GM12801 (cell line): ENCODE results near the gene IL12RB1.

ENCODE experiments used
- TF ChIP-seq, protein P1 (sequence below): IDR thresholded peaks from one replicate; pipeline ENCODE4 v1.5.1; 2011; ENCODE audit warnings: control low read depth; ENCODE audit not compliant: insufficient read length; ENCODE audit errors: extremely low read depth

The IL12RB1 gene

DNA sequence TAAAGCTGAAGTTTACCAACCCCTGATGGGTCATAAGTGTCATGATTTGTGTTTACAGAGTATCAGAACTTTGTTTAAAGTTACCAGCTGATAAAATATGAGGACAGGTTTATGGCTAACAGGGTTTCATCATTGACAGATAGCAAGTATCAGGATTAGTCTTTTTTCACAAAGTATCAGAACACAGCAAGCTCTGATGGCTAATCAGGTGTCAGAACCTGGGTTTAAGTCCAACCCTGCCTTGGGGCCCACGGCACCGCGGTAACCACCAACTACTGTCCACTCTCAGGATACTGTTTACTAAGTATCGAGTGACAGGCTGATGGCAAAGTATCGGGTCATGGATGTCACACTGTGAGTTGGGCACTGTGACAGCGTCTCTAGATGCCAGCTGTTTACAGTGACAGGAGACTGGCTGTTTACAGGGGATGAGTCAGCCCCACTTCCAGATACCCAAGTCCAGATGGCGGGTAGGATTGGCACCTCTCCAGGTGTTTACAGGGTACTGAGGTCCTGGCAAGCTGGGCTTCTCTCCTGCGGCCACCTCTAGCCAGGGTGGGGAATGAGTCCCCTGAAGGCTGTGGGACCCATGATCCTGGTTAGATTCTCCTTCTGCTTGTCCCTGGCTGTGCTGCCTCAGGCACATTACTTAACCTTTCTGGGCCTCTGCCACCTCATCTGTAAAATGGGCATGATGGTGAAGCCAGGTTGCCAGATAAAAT lies 57.0 kb downstream of the IL12RB1 start:
- TF ChIP-seq, protein P1, sequence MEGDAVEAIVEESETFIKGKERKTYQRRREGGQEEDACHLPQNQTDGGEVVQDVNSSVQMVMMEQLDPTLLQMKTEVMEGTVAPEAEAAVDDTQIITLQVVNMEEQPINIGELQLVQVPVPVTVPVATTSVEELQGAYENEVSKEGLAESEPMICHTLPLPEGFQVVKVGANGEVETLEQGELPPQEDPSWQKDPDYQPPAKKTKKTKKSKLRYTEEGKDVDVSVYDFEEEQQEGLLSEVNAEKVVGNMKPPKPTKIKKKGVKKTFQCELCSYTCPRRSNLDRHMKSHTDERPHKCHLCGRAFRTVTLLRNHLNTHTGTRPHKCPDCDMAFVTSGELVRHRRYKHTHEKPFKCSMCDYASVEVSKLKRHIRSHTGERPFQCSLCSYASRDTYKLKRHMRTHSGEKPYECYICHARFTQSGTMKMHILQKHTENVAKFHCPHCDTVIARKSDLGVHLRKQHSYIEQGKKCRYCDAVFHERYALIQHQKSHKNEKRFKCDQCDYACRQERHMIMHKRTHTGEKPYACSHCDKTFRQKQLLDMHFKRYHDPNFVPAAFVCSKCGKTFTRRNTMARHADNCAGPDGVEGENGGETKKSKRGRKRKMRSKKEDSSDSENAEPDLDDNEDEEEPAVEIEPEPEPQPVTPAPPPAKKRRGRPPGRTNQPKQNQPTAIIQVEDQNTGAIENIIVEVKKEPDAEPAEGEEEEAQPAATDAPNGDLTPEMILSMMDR, result no peak

DNA sequence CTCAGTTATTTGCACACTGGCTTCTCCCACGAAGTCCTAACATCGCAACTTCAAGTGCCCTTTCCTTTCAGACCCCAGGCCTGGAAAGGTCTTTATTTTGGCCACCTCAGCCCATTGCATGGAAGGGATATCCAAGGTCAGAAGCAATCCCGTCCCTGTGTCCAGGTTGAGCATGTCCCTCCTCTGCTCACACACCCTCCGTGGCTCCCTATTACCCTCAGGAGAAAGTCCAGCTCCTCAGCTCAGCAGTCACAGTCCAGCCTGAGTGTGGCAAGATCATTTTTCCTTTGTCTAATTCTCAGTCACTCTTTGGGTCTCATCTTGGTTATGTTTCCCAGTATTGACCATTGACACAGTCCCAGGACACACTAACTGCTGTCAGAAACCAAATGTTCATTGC lies 59.6 kb downstream of the IL12RB1 start:
- TF ChIP-seq, protein P1, result no peak

DNA sequence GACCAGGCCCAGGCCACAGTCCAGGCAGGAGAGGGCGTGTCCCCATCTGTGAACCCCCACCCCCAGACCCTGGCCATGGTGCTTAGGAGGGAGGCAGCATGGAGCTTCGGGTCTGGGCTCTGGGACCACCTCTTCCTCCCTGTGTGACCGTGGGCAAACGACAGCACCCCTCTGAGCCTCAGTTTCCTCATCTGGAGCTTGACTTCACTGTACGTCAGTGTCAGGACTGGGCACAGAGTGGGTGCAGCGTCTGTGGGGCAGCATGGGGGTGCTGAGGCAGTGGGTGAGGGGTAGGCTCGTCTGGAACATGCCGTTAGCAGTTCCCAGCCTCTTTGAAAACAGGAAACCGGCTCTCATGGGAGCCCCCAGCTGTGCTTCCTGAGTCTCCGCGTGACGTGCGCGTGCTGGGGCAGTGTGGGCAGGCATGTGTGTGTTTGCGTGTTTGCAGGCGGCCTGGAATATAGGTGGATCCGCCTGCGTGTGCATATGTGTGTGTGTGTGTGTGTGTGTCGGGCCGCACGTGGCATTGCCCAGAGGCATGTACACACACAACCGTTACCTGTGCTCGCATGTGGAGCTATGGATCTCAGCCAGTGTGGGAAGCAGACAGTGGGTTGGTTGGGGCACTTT lies 63.0 kb downstream of the IL12RB1 start:
- TF ChIP-seq, protein P1, result no peak

DNA sequence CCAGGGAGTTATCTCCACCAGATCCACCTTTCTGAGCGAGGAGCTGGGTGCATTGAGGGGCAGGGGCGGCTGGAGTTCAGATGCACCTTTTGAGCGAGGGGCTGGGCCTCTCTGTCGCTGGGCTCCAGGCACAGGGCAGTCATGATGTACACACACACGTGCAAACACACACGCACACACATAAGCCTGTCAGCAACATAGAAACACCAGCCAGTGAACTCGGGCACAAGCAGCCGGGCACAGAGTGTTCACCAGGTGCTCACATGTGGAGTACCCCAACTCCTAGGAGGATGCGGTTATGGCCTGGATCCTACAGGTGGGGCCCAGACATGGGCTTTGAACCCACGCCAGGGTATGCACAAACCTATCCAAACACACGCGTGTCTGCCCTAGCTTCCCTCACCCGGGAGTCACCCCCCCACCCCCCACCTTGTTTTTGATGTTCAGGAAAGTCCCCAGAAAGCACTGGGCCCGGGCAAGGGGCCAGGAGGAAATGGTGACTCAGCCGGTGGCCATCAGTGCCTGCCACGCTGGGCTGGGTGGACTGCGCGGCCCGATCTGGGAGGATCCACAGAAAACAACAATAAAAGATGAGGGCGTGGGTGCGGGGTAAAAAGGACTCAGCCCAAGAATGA lies 65.5 kb downstream of the IL12RB1 start:
- TF ChIP-seq, protein P1, result no peak

DNA sequence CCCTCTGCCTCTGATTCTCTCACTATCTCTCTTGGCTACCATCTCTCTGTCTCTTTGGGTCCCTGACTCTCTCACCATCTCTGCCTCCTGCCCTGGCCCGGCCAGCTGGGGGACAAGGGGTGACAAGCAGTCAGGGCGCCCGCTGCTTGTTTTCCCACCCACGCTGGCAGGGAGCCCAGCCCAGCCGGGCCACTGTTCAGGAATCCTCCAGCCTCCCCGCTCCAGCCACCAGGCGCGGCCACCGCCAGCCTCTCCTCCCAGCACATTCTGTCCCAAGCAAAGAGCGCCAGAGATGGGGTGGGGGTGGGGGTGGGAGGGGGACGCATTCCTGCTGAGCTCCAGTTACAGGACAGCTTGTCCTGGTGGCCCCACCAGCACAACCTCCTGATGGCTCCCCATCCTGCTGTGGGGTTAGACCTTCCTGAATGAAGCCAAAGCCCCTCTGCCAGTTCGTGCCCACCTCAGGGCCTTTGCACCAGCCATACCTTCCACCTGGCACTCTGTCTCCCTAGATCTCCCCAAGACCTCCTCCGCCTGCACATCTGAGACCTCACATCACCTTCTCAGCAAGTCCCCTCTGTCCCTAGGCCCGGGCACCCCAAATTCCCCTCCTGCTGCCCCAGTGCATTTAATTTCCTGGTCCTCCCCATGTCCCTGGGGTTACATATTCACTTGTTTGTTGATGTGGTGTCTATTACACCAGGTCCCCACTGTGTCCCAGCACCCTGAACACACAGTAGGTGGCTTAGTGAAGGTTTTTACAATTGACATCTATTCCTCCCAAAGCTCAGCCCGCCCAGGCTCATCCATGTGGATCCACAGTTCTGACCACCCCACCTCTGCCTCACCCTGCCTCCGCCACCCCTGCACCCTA lies 66.3 kb downstream of the IL12RB1 start:
- TF ChIP-seq, protein P1, result no peak

DNA sequence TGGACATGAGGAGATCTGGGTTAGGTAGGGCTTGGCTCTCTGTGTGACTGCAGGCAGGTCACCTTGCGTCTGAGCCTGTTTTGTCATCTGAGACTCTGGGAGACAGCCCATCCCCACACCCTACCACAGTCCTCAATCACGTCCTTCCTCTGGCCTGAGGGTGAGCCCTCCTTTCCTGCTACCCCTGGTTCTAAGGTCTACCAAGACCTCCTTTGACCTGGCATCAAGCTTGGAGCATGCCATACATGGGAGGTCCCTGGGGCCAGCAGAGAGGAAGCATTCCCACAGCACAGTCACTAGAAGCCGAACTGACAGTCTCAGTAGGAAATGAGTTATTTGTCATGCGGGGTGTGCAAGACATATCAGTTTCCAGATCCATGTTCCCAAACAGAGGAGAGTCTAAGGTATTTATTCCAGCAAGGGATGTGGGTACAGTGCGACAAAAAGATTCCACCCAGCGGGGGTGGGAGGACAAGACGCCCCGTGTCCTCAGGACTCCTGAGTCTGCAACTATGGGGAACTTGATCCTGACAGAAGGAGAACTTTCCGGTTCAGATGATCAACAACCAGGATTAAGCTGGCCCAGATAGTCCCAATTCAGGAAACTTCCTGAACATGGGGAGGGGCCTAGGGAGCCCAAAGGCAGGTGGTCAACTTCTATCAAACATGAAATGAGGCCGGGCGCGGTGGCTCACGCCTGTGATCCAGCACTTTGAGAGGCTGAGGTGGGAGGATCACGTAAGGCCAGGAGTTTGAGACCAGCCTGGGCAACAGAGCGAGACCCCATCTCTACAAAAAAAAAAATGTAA lies 69.3 kb downstream of the IL12RB1 start:
- TF ChIP-seq, protein P1, result no peak
